AG10803 (cell line): Measurements from ENCODE around the gene SPACA5B.
"Not testable (repeated sequence)": the region's sequence is repeated elsewhere in the genome, so short reads cannot be mapped to it uniquely, and the experiment has no call there.

Source experiments
- DNase-seq: peaks from one replicate; pipeline ENCODE4 v3.0.0; 2010; ENCODE audit warnings: low read depth
- H3K4me3 ChIP-seq: 2 replicates; pipeline ENCODE4 v1.5.1; 2011; ENCODE audit warnings: mild to moderate bottlenecking, low read length, control low read depth
- TF ChIP-seq, protein P1 (sequence below): conservative IDR thresholded peaks from 2 replicates; pipeline ENCODE4 v1.5.1; 2011; ENCODE audit warnings: mild to moderate bottlenecking, low read length, control low read depth, inconsistent platforms

SPACA5B gene

DNA sequence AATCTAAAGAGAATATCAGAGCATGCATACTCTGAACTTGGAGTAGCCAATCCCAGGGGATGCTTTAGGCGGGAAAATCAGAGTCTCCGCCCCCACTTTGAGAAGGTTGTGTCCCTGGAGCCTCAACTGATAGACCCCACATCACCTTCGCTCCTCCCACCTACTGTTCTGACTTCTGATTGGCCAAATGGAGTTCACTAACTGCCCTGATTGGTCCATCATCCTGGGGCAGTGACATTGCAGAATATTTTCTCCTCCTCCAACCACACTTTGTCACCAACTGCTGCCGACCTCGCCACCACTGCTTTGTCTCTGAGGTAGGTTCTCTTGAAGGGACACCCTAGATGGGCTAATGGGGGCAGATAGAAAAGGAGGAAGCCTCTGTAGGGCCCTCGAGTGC lies 22.7 kb upstream of the SPACA5B start:
- TF ChIP-seq, protein P1, sequence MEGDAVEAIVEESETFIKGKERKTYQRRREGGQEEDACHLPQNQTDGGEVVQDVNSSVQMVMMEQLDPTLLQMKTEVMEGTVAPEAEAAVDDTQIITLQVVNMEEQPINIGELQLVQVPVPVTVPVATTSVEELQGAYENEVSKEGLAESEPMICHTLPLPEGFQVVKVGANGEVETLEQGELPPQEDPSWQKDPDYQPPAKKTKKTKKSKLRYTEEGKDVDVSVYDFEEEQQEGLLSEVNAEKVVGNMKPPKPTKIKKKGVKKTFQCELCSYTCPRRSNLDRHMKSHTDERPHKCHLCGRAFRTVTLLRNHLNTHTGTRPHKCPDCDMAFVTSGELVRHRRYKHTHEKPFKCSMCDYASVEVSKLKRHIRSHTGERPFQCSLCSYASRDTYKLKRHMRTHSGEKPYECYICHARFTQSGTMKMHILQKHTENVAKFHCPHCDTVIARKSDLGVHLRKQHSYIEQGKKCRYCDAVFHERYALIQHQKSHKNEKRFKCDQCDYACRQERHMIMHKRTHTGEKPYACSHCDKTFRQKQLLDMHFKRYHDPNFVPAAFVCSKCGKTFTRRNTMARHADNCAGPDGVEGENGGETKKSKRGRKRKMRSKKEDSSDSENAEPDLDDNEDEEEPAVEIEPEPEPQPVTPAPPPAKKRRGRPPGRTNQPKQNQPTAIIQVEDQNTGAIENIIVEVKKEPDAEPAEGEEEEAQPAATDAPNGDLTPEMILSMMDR = no peak
- no peak for DNase-seq
- no peak overlapping the region for H3K4me3 ChIP-seq

DNA sequence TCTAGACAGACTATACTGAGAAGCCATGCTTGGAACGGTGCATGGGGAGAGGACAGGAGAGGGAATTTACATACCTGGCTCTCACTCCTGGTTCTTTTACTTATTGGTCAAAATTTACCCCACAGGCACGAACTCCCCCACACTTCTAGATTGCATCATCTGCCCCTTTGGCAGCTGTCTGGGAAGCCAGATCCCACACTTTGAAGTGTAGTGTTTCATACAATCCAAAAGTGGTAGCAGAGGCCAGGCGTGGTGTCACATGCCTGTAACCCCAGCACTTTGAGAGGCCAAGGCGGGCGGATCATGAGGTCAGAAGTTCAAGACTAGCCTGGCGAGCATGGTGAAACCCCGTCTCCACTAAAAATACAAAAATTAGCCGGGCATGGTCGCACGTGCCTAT lies 5.1 kb upstream of the SPACA5B start:
- not testable (repeated sequence) for DNase-seq, H3K4me3 ChIP-seq

DNA sequence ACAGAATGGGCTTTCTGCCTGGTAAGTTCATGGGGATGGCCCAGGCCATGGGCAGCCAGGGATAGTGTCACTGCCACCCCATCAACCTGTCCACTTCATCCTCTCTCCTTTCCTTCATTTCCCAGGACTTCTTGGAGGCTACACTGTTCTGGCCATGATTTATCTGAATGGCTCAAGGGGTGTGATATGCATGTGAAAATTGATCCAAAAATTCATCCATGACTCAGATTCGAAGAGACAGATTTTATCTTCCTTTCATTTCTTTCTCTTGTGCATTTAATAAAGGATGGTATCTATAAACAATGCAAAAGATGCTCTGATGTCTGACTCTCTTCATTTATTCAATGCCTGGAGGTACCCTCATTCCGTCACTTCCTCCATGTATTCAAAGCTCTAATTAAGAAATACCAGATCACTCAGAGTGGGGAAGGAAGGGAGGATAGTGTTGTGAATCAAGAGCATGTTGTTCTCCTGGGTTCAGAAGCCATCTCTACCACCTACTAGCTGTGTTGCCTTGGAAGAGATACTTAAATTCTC lies 1.9 kb downstream of the SPACA5B start:
- not testable (repeated sequence) for H3K4me3 ChIP-seq, DNase-seq

DNA sequence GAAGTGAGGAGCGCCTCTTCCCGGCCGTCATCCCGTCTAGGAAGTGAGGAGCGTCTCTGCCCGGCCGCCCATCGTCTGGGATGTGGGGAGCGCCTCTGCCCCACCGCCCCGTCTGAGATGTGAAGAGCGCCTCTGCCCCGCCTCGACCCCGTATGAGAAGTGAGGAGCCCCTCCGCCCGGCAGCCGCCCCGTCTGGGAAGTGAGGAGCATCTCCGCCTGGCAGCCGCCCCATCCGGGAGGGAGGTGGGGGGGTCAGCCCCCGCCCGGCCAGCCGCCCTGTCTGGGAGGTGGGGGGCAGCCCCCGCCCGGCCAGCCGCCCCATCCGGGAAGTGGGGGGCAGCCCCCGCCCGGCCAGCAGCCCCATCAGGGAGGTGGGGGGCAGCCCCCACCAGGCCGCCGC lies 8.7 kb downstream of the SPACA5B start:
- DNase-seq, H3K4me3 ChIP-seq: not testable (repeated sequence)

DNA sequence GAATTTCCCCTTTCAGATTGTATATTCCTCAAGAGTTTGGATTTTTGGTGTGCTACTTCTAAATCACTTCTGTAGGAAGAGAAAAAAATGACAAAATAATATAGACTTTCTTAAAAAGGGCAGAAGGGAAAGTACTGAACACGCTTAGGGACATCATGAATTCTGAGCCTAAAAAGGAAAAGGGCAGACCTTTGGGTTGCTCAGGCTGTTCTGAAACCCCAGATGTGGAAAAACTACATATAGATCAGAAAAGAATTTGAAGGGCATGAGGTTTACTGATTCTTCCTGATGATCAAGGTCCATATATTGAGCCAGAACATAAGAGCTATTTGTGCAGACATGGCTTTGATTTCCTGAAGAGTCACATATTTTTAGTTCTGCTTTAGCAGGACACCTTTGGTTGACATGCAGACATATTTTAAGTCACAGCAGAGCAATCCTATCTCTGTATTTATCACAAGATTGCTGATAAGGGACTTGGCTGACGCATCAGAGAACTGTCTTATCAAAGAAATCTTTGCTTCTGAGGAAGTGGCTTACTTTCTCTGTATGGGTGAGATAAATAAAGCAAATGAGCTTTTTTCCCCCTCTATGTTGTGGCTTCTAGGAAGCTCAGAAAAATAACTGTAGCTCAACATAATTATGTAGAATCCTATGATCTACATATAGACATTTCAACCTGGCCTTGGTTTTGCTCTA lies 11.5 kb downstream of the SPACA5B start:
- DNase-seq, H3K4me3 ChIP-seq: not testable (repeated sequence)

DNA sequence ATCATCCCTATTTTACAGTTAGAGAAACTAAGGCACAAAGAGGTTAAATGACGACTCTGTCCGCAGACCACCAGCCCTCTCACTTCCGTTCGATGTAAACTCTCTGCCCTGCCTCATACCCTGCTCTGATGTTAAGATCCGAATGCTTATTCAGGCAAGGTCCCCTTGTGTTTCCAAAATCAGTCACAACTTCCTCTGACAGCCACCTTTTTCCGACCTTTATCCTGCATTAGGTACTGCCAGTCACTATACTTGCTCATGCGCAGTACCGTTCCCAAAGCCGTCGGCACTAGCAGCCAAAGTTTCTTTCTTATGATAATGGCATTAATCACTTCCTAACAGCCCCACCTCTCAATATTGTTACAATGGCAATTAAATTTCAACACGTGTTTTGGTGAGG lies 12.3 kb downstream of the SPACA5B start:
- H3K4me3 ChIP-seq, DNase-seq: not testable (repeated sequence)

DNA sequence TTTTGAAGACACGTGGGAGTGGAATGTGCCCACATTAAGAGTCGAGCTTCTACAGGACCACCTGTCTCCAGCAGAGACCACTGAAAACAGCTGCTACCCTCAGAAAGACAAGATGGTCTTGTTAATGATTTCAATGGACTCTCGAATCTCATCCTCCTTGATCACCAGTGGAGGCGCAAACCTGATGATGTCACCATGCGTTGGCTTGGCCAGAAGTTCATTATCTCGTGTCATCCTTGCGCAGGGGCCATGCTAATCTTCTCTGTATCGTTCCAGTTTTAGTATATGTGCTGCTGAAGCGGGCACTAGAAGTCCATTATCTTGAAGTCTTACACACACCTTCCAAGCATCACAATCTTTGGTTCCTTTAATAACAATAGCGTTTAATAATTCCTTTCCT lies 23.3 kb downstream of the SPACA5B start:
- TF ChIP-seq, protein P1 = no peak
- no peak overlapping the region for H3K4me3 ChIP-seq
- DNase-seq = no peak

DNA sequence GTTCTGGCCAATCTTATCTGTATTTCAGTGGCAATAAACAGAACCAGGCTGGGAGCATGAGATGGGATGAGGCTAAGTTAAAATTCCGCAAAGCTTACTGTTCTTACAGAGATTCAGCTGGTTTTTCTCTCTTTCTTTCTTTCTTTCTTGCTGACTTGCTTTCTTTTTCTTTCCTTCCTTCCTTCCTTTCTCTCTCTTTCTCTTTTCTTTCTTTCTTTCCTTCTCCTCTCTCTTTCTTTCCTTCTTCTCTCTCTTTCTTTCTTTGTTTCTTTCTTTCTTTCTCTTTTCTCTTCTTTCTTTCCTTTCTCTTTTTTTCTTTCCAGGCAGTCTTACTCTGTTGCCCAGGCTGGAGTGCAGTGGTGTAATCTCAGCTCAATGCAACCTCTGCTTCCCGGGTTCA lies 24.4 kb downstream of the SPACA5B start:
- TF ChIP-seq, protein P1 = no peak
- no peak for DNase-seq
- no peak overlapping the region for H3K4me3 ChIP-seq

DNA sequence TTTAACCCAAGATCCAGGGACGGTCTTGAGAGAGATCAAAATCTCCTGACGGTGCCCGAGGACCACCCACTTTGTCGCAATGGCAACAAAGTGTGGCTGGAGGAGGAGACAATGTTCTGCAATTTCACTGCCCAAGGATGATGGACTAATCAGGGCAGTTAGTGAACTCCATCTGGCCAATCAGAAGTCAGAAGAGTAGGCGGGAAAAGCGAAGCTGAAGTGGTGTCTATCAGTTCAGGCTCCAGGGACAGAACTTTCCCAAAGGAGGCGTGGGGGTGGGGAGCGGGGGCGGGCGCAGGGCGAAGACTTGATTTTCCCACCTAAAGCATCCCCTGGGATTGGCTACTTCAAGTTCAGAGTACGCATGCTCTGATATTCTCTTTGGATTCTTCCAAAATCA lies 25.6 kb downstream of the SPACA5B start:
- TF ChIP-seq, protein P1 = no peak

DNA sequence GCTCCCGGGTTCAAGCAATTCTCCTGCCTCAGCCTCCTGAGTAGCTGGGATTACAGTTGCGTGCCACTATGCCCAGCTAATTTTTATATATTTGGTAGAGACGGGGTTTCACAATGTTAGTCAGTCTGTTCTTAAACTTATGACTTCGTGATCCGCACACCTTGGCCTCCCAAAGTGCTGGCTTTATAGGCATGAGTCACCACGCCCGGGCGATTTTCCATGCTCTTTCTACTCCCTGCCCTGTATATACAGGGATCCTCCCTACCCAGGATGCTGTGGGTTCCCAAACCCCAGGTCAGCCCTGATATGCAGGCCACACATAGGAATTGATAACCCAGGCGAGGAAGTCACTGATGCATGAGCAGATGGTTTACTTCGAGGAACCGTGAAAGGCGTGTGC lies 34.8 kb downstream of the SPACA5B start:
- TF ChIP-seq, protein P1 = no peak
- DNase-seq = no peak
- no peak overlapping the region for H3K4me3 ChIP-seq

More for the DNA sequence above, 25.6 kb downstream of the SPACA5B start:
- DNase-seq = no peak
- no peak overlapping the region for H3K4me3 ChIP-seq

DNA sequence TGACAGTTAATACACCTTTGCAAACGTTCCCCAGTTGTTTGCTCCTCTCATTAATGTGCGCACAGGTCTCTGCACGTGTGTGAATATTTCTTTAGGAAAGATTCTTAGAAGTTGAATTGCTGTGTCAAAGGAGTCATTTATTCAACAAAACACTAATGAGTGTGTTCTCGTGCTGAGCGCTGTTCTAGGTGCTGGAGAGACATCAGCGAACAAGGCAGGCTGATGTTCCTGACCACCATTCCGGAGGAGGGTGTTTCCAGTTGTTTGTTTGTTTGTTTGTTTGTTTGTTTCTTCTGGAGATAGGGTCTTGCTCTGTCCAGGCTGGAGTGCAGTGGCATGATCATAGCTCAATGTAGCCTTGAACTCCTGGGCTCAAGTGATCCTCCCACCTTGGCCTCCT lies 35.9 kb downstream of the SPACA5B start:
- H3K4me3 ChIP-seq, DNase-seq: not testable (repeated sequence)
